NCI-H187 treated with DMSO at 0.1 percent for 48 hours (cell line): ENCODE data around the gene TMA7.

Source experiments
- DNase-seq: peaks from one replicate; lab custom pipeline; 2025; lab: John Stamatoyannopoulos, UW

TMA7 gene

GRCh38 chr3:48409291-48410201, 30.5 kb upstream of the TMA7 start:
- DNase-seq = no peak

- DNase-seq = no peak
These were observed 29.6 kb upstream of the TMA7 start for GRCh38 chr3:48410205-48411040.

GRCh38 chr3:48411041-48411588, 28.9 kb upstream of the TMA7 start:
- DNase-seq = no peak

GRCh38 chr3:48411606-48412374, 28.3 kb upstream of the TMA7 start:
- no peak for DNase-seq

- DNase-seq = no peak
These were observed 27.6 kb upstream of the TMA7 start for GRCh38 chr3:48412375-48413001.

- DNase-seq = no peak
These were observed 27.0 kb upstream of the TMA7 start for GRCh38 chr3:48413086-48413485.

GRCh38 chr3:48413611-48414010, 26.4 kb upstream of the TMA7 start:
- no peak for DNase-seq

- DNase-seq = no peak
These were observed 25.4 kb upstream of the TMA7 start for GRCh38 chr3:48414376-48415250.

GRCh38 chr3:48415251-48415953, 24.7 kb upstream of the TMA7 start:
- DNase-seq = no peak

- DNase-seq = no peak
These were observed 24.0 kb upstream of the TMA7 start for GRCh38 chr3:48416091-48416505.

- no peak for DNase-seq
These were observed 23.5 kb upstream of the TMA7 start for GRCh38 chr3:48416546-48416945.

GRCh38 chr3:48417529-48418108, 22.4 kb upstream of the TMA7 start:
- DNase-seq = no peak

- DNase-seq = no peak
These were observed 21.9 kb upstream of the TMA7 start for GRCh38 chr3:48418140-48418539.

GRCh38 chr3:48418651-48419050, 21.4 kb upstream of the TMA7 start:
- no peak for DNase-seq

GRCh38 chr3:48419149-48419548, 20.9 kb upstream of the TMA7 start:
- no peak for DNase-seq

GRCh38 chr3:48419597-48419996, 20.5 kb upstream of the TMA7 start:
- no peak for DNase-seq

- no peak for DNase-seq
These were observed 19.5 kb upstream of the TMA7 start for GRCh38 chr3:48420561-48420960.

GRCh38 chr3:48422272-48422671, 17.8 kb upstream of the TMA7 start:
- DNase-seq = no peak

GRCh38 chr3:48422681-48423080, 17.4 kb upstream of the TMA7 start:
- no peak for DNase-seq
